HG02884 (cell line): ENCODE results near the gene LAMA3.

Experiments
- ATAC-seq: cut with Tn5 transposase; IDR thresholded peaks from one replicate; pipeline ENCODE4 v1.9.1; 2021; ENCODE audit warnings: mild to moderate bottlenecking, moderate library complexity; ENCODE audit not compliant: unreplicated experiment

The LAMA3 gene

GRCh38 chr18:23844991-23845680, 155.9 kb downstream of the LAMA3 start:
- ATAC-seq, result no peak

- no peak for ATAC-seq
Measured at GRCh38 chr18:23845988-23846630, 156.9 kb downstream of the LAMA3 start.

GRCh38 chr18:23847321-23847986, 158.2 kb downstream of the LAMA3 start:
- ATAC-seq, result no peak

GRCh38 chr18:23849141-23849540, 159.9 kb downstream of the LAMA3 start:
- no peak for ATAC-seq

GRCh38 chr18:23850215-23850614, 161.0 kb downstream of the LAMA3 start:
- ATAC-seq, result no peak

GRCh38 chr18:23851470-23852002, 162.3 kb downstream of the LAMA3 start:
- no peak for ATAC-seq

GRCh38 chr18:23852236-23853045, 163.2 kb downstream of the LAMA3 start:
- no peak for ATAC-seq

GRCh38 chr18:23853448-23854195, 164.4 kb downstream of the LAMA3 start:
- no peak for ATAC-seq

GRCh38 chr18:23855721-23856120, 166.5 kb downstream of the LAMA3 start:
- no peak for ATAC-seq

GRCh38 chr18:23856466-23857163, 167.4 kb downstream of the LAMA3 start:
- ATAC-seq, result no peak

- ATAC-seq, result no peak
Measured at GRCh38 chr18:23857164-23857552, 167.9 kb downstream of the LAMA3 start.

- no peak for ATAC-seq
Measured at GRCh38 chr18:23857756-23858155, 168.5 kb downstream of the LAMA3 start.

GRCh38 chr18:23859466-23860336, 170.4 kb downstream of the LAMA3 start:
- no peak for ATAC-seq

GRCh38 chr18:23861326-23861725, 172.1 kb downstream of the LAMA3 start:
- no peak for ATAC-seq

- ATAC-seq, result no peak
Measured at GRCh38 chr18:23861805-23862470, 172.7 kb downstream of the LAMA3 start.

GRCh38 chr18:23864624-23865023, 175.4 kb downstream of the LAMA3 start:
- no peak for ATAC-seq

- ATAC-seq, result no peak
Measured at GRCh38 chr18:23867006-23867405, 177.8 kb downstream of the LAMA3 start.

- no peak for ATAC-seq
Measured at GRCh38 chr18:23868136-23868785, 179.0 kb downstream of the LAMA3 start.
